ENCODE data around the gene FRRS1.

FRRS1 gene

GRCh38 chr1:99673315-99673714 lies 93.1 kb downstream of the FRRS1 start:
- Mint-ChIP-seq H3K27ac (no peak overlapping the region), H3K27me3 (peaks cover 23 to 24% of the 10 kb centered on the region in 2 donors), H3K4me3 (no peak overlapping the region), H3K36me3 (no peaks in the 10 kb centered on the region), H3K9me3 (no peaks in the 10 kb centered on the region), H3K4me1 (no peaks in the 10 kb centered on the region)
- DNase-seq, result no peak
- ATAC-seq (replicated peaks), result no peak

GRCh38 chr1:99672530-99673213 lies 93.8 kb downstream of the FRRS1 start:
- Mint-ChIP-seq H3K36me3 (no peaks in the 10 kb centered on the region), H3K27ac (no peak overlapping the region), H3K27me3 (peaks cover 23 to 25% of the 10 kb centered on the region in 2 donors), H3K9me3 (no peaks in the 10 kb centered on the region), H3K4me3 (no peak overlapping the region), H3K4me1 (no peaks in the 10 kb centered on the region)
- DNase-seq (no peak), ATAC-seq (replicated peaks) (no peak)

- H3K4me1 Mint-ChIP-seq, result no peaks in the 10 kb centered on the region
- no peak overlapping the region for H3K27ac Mint-ChIP-seq
- no peaks in the 10 kb centered on the region for H3K36me3 Mint-ChIP-seq
- peaks cover 25 to 29% of the 10 kb centered on the region in 2 donors for H3K27me3 Mint-ChIP-seq
- ATAC-seq (replicated peaks) (no peak), DNase-seq (no peak)
- no peak overlapping the region for H3K4me3 Mint-ChIP-seq
- H3K9me3 Mint-ChIP-seq, result no peaks in the 10 kb centered on the region
Observed at GRCh38 chr1:99672038-99672437, 94.4 kb downstream of the FRRS1 start.

- ATAC-seq (replicated peaks) (no peak), DNase-seq (no peak)
- H3K27me3 Mint-ChIP-seq, result peaks cover 25 to 29% of the 10 kb centered on the region in 2 donors
- no peaks in the 10 kb centered on the region for H3K4me1 Mint-ChIP-seq
- H3K9me3 Mint-ChIP-seq, result no peaks in the 10 kb centered on the region
- no peaks in the 10 kb centered on the region for H3K36me3 Mint-ChIP-seq
- H3K4me3 Mint-ChIP-seq, result no peak overlapping the region
- H3K27ac Mint-ChIP-seq, result no peak overlapping the region
Observed at GRCh38 chr1:99670583-99670982, 95.9 kb downstream of the FRRS1 start.

GRCh38 chr1:99669821-99670220 lies 96.6 kb downstream of the FRRS1 start:
- Mint-ChIP-seq H3K27me3 (peaks cover 25 to 29% of the 10 kb centered on the region in 2 donors), H3K27ac (no peak overlapping the region), H3K4me1 (no peaks in the 10 kb centered on the region), H3K9me3 (no peaks in the 10 kb centered on the region), H3K4me3 (no peak overlapping the region), H3K36me3 (no peaks in the 10 kb centered on the region)
- ATAC-seq (replicated peaks) (no peak), DNase-seq (no peak)

- no peak overlapping the region for H3K4me3 Mint-ChIP-seq
- no peaks in the 10 kb centered on the region for H3K9me3 Mint-ChIP-seq
- DNase-seq (no peak), ATAC-seq (replicated peaks) (no peak)
- H3K4me1 Mint-ChIP-seq, result no peaks in the 10 kb centered on the region
- H3K36me3 Mint-ChIP-seq, result no peaks in the 10 kb centered on the region
- H3K27me3 Mint-ChIP-seq, result peaks cover 22 to 25% of the 10 kb centered on the region in 2 donors
- H3K27ac Mint-ChIP-seq, result no peak overlapping the region
Observed at GRCh38 chr1:99669376-99669775, 97.1 kb downstream of the FRRS1 start.

- peaks cover 4 to 6% of the 10 kb centered on the region in 2 donors for H3K27me3 Mint-ChIP-seq
- no peak for ATAC-seq (replicated peaks)
- no peaks in the 10 kb centered on the region for H3K4me1 Mint-ChIP-seq
- H3K27ac Mint-ChIP-seq, result no peak overlapping the region
- no peaks in the 10 kb centered on the region for H3K9me3 Mint-ChIP-seq
- H3K4me3 Mint-ChIP-seq, result no peak overlapping the region
- H3K36me3 Mint-ChIP-seq, result no peaks in the 10 kb centered on the region
- DNase-seq, result no peak
Observed at GRCh38 chr1:99665212-99665611, 101.2 kb downstream of the FRRS1 start.

GRCh38 chr1:99663501-99663900 lies 102.9 kb downstream of the FRRS1 start:
- Mint-ChIP-seq H3K4me1 (no peaks in the 10 kb centered on the region), H3K9me3 (no peaks in the 10 kb centered on the region), H3K27ac (no peak overlapping the region), H3K36me3 (no peaks in the 10 kb centered on the region), H3K27me3 (peaks cover 9 to 10% of the 10 kb centered on the region in 2 donors), H3K4me3 (no peak overlapping the region)
- DNase-seq (no peak), ATAC-seq (replicated peaks) (no peak)

- Mint-ChIP-seq H3K27ac (no peak overlapping the region), H3K36me3 (no peaks in the 10 kb centered on the region), H3K9me3 (no peaks in the 10 kb centered on the region), H3K4me1 (no peaks in the 10 kb centered on the region), H3K4me3 (no peak overlapping the region), H3K27me3 (peaks cover 5 to 9% of the 10 kb centered on the region in 2 donors)
- ATAC-seq (replicated peaks), result no peak
- DNase-seq, result no peak
Observed at GRCh38 chr1:99662539-99663080, 103.8 kb downstream of the FRRS1 start.

GRCh38 chr1:99661780-99662179 lies 104.7 kb downstream of the FRRS1 start:
- H3K27me3 Mint-ChIP-seq, result peaks cover 4 to 5% of the 10 kb centered on the region in 2 donors
- no peaks in the 10 kb centered on the region for H3K9me3 Mint-ChIP-seq
- no peak for DNase-seq
- H3K4me3 Mint-ChIP-seq, result no peak overlapping the region
- H3K36me3 Mint-ChIP-seq, result no peaks in the 10 kb centered on the region
- ATAC-seq (replicated peaks), result no peak
- H3K4me1 Mint-ChIP-seq, result no peaks in the 10 kb centered on the region
- H3K27ac Mint-ChIP-seq, result no peak overlapping the region

- no peak overlapping the region for H3K27ac Mint-ChIP-seq
- no peaks in the 10 kb centered on the region for H3K36me3 Mint-ChIP-seq
- no peaks in the 10 kb centered on the region for H3K9me3 Mint-ChIP-seq
- ATAC-seq (replicated peaks), result no peak
- no peak for DNase-seq
- no peak overlapping the region for H3K4me3 Mint-ChIP-seq
- peaks cover 4 to 5% of the 10 kb centered on the region in 2 donors for H3K27me3 Mint-ChIP-seq
- no peaks in the 10 kb centered on the region for H3K4me1 Mint-ChIP-seq
Observed at GRCh38 chr1:99660496-99660895, 105.9 kb downstream of the FRRS1 start.

- ATAC-seq (replicated peaks) (no peak), DNase-seq (no peak)
- H3K36me3 Mint-ChIP-seq, result no peaks in the 10 kb centered on the region
- no peak overlapping the region for H3K4me3 Mint-ChIP-seq
- no peaks in the 10 kb centered on the region for H3K9me3 Mint-ChIP-seq
- no peaks in the 10 kb centered on the region for H3K4me1 Mint-ChIP-seq
- H3K27me3 Mint-ChIP-seq, result peaks cover 4 to 5% of the 10 kb centered on the region in 2 donors
- H3K27ac Mint-ChIP-seq, result no peak overlapping the region
Observed at GRCh38 chr1:99659755-99660210, 106.7 kb downstream of the FRRS1 start.
